ENCODE results near the gene LPP.

DNA sequence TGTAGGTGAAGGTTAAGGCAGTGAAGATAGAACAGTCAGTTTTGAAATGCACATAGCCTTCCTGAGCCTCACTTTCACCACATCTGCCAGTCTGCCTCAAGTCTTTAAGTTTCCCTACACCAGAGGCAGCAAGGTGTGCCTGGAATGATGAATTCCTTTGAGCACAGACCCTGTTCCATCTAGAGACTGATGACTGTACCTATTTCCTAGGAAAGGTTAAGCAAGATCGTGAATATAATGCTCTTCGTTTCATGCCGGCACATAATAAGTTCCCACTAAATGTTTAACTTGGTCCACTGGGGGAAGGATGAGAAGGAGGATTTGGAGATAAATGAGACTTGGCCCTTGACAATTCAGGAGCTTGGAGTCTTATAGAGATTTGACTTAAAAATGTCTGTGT lies 141.9 kb downstream of the LPP start:
- TF ChIP-seq POLR2AphosphoS5 (IDR thresholded peaks at IDR 0.05; ENCODE audit: low read depth, low read length): no peak
- no peak for TF ChIP-seq FOXP2 (optimal IDR thresholded peaks at IDR 0.05; ENCODE audit: borderline replicate concordance, extremely low read depth, extremely low read length, insufficient read depth)
- no peak for TF ChIP-seq SIN3A (IDR thresholded peaks at IDR 0.05; ENCODE audit: borderline replicate concordance, insufficient read depth, low read length)
